Naive thymus-derived CD8-positive, alpha-beta T cell (primary cell): ENCODE data around the gene TVP23B. TPM values are rescaled to one million over a fixed set of nuclear protein-coding genes. Genes with fewer than 3 reads are reported as not detected.
"Not testable (repeated sequence)": the region's sequence is repeated elsewhere in the genome, so short reads cannot be mapped to it uniquely, and the experiment has no call there.

ENCODE experiments used
- ATAC-seq, 2 donors: fragments of 150-1000 bp; cut with Tn5 transposase in 1 of 2; sonication (Bioruptor Pico), chemical (Tn5 transposase) in 1 of 2; 1 replicate in 1 of 2; 2 replicates in 1 of 2; pipeline ENCODE4 v1.10.0; 2021; ENCODE audit warnings: mild to moderate bottlenecking in 2 of 2, moderate library complexity in 2 of 2
- POLR2A ChIA-PET: fragments of 350-600 bp; sonication (Branson Sonifier 250); formaldehyde crosslinking; loops from one replicate; lab custom pipeline; 2021; ENCODE audit warnings: antibody characterized with exemption; lab: Charles Lee
- DNase-seq, 10 donors: peaks; one replicate each; pipeline versions ENCODE4 v3.0.0 to v3.0.0-alpha.2; 2020 to 2022
- H3K27ac Mint-ChIP-seq, 10 donors: one replicate each; pipeline ENCODE4 v1.8.0; 2020 to 2022; ENCODE audit warnings: mild to moderate bottlenecking in 10 of 10, mixed read lengths in 10 of 10, moderate library complexity in 4 of 10, inconsistent platforms in 1 of 10
- H3K27me3 Mint-ChIP-seq, 5 donors: one replicate each; pipeline ENCODE4 v1.8.0; 2021 to 2022; ENCODE audit warnings: mixed read lengths in 5 of 5
- H3K36me3 Mint-ChIP-seq, 3 donors: one replicate each; pipeline ENCODE4 v1.8.0; 2020 to 2022; ENCODE audit warnings: mixed read lengths in 3 of 3, mild to moderate bottlenecking in 2 of 3, inconsistent platforms in 1 of 3
- H3K4me1 Mint-ChIP-seq, 4 donors: one replicate each; pipeline ENCODE4 v1.8.0; 2021 to 2022; ENCODE audit warnings: mixed read lengths in 4 of 4
- H3K4me3 Mint-ChIP-seq, 10 donors: one replicate each; pipeline ENCODE4 v1.8.0; 2020 to 2022; ENCODE audit warnings: mild to moderate bottlenecking in 10 of 10, mixed read lengths in 10 of 10, moderate library complexity in 6 of 10, inconsistent platforms in 1 of 10
- H3K9me3 Mint-ChIP-seq, 9 donors: one replicate each; pipeline ENCODE4 v1.8.0; 2020 to 2022; ENCODE audit warnings: mixed read lengths in 9 of 9, mild to moderate bottlenecking in 3 of 9, inconsistent platforms in 1 of 9, moderate library complexity in 1 of 9
- polyA plus RNA-seq, 3 donors: library from polyadenylated mRNA; unstranded; fragments of 300-500 nt; fragmentation: Illumina TruSeq; gene quantifications; one replicate each; pipeline ENCODE4 v1.2.3, GENCODE V29; 2021
- total RNA-seq, 8 experiments: library from RNA in 2 of 8; stranded (reverse) in 2 of 8; gene quantifications; one replicate each; pipeline ENCODE4 v1.2.3 and lab custom pipeline; 2021 to 2026

The TVP23B gene
- total and polyA plus RNA-seq, 5 experiments from 2014 or later, result 33.0 to 46.2 (median 39.5) TPM

GRCh38 chr17:18815924-18816323 lies 34.9 kb downstream of the TVP23B start:
- ATAC-seq, H3K4me1 Mint-ChIP-seq, POLR2A ChIA-PET, H3K27me3 Mint-ChIP-seq, H3K36me3 Mint-ChIP-seq, H3K4me3 Mint-ChIP-seq, H3K27ac Mint-ChIP-seq, DNase-seq, H3K9me3 Mint-ChIP-seq: not testable (repeated sequence)

GRCh38 chr17:18816489-18817371 lies 35.7 kb downstream of the TVP23B start:
- H3K9me3 Mint-ChIP-seq, H3K27me3 Mint-ChIP-seq, POLR2A ChIA-PET, H3K4me3 Mint-ChIP-seq, H3K36me3 Mint-ChIP-seq, H3K27ac Mint-ChIP-seq: not testable (repeated sequence)
- ATAC-seq (peak; percentile 80 to 89), DNase-seq (peak in 9 of 10 donors; percentile 10 to 76 (median 56))
- peaks cover 0 to 12% (median 7%) of the 10 kb centered on the region in 4 donors for H3K4me1 Mint-ChIP-seq

- H3K27me3 Mint-ChIP-seq, H3K36me3 Mint-ChIP-seq, H3K27ac Mint-ChIP-seq, H3K4me3 Mint-ChIP-seq, H3K9me3 Mint-ChIP-seq, ATAC-seq, DNase-seq: not testable (repeated sequence)
- peaks cover 0 to 14% (median 7%) of the 10 kb centered on the region in 4 donors for H3K4me1 Mint-ChIP-seq
- POLR2A ChIA-PET, result interaction anchor here (0.7 kb wide), 1 partner anchor 681 kb away, joined by 3 read pairs; no protein-coding TSS in a partner anchor
Observed at GRCh38 chr17:18821430-18821829, 40.4 kb downstream of the TVP23B start.

- H3K9me3 Mint-ChIP-seq, H3K4me3 Mint-ChIP-seq, POLR2A ChIA-PET, H3K27me3 Mint-ChIP-seq, H3K4me1 Mint-ChIP-seq, DNase-seq, H3K27ac Mint-ChIP-seq, H3K36me3 Mint-ChIP-seq, ATAC-seq: not testable (repeated sequence)
Observed at GRCh38 chr17:18827613-18828012, 46.6 kb downstream of the TVP23B start.

GRCh38 chr17:18848501-18848900 lies 67.5 kb downstream of the TVP23B start:
- H3K27me3 Mint-ChIP-seq, result peaks cover 0 to 2% (median 0%) of the 10 kb centered on the region in 5 donors
- no peaks in the 10 kb centered on the region for H3K4me1 Mint-ChIP-seq
- POLR2A ChIA-PET, result interaction anchor here (0.6 kb wide), 1 partner anchor 107 kb away, joined by 8 read pairs; no protein-coding TSS in a partner anchor
- peak overlapping the region in 2 of 10 donors; percentile 16 to 57 for H3K27ac Mint-ChIP-seq
- ATAC-seq (no peak), DNase-seq (no peak)
- H3K9me3 Mint-ChIP-seq, result no peaks in the 10 kb centered on the region
- H3K4me3 Mint-ChIP-seq, result no peak overlapping the region
- no peaks in the 10 kb centered on the region for H3K36me3 Mint-ChIP-seq

- Mint-ChIP-seq H3K27ac (peak overlapping the region in 1 of 10 donors; percentile 75), H3K4me3 (peak overlapping the region in 1 of 10 donors; percentile 14), H3K9me3 (no peaks in the 10 kb centered on the region), H3K36me3 (no peaks in the 10 kb centered on the region), H3K27me3 (no peaks in the 10 kb centered on the region), H3K4me1 (peaks cover 7 to 12% (median 9%) of the 10 kb centered on the region in 4 donors)
- POLR2A ChIA-PET, result no interaction called here
- DNase-seq, result no peak
- ATAC-seq, result no peak
Observed at GRCh38 chr17:18850679-18851078, 69.7 kb downstream of the TVP23B start.

- Mint-ChIP-seq H3K36me3 (no peaks in the 10 kb centered on the region), H3K4me1 (peaks cover 12 to 17% (median 14%) of the 10 kb centered on the region in 4 donors), H3K27me3 (no peaks in the 10 kb centered on the region), H3K9me3 (no peaks in the 10 kb centered on the region), H3K27ac (no peak overlapping the region), H3K4me3 (no peak overlapping the region)
- no peak for DNase-seq
- ATAC-seq, result no peak
- POLR2A ChIA-PET, result no interaction called here
Observed at GRCh38 chr17:18851201-18851600, 70.2 kb downstream of the TVP23B start.

- peaks cover 19 to 38% (median 36%) of the 10 kb centered on the region in 4 donors for H3K4me1 Mint-ChIP-seq
- POLR2A ChIA-PET, result no interaction called here
- H3K36me3 Mint-ChIP-seq, result no peaks in the 10 kb centered on the region
- no peaks in the 10 kb centered on the region for H3K27me3 Mint-ChIP-seq
- H3K9me3 Mint-ChIP-seq, result no peaks in the 10 kb centered on the region
- ATAC-seq (no peak), DNase-seq (no peak)
- H3K4me3 Mint-ChIP-seq, result peak overlapping the region; percentile 57 to 99 (median 91)
- H3K27ac Mint-ChIP-seq, result peak overlapping the region in 6 of 10 donors; percentile 75 to 93 (median 89)
Observed at GRCh38 chr17:18854956-18855355, 74.0 kb downstream of the TVP23B start.

- H3K27ac Mint-ChIP-seq, result peak overlapping the region; percentile 87 to 96 (median 94)
- no peaks in the 10 kb centered on the region for H3K27me3 Mint-ChIP-seq
- peak overlapping the region; percentile 85 to 99 (median 92) for H3K4me3 Mint-ChIP-seq
- peak; percentile 70 to 93 (median 84) for DNase-seq
- H3K9me3 Mint-ChIP-seq, result no peaks in the 10 kb centered on the region
- POLR2A ChIA-PET, result interaction anchor here (1.2 to 1.3 kb wide), 2 partner anchors 45 to 99 kb away, joined by 4 read pairs; no protein-coding TSS in a partner anchor
- peak; percentile 87 to 91 for ATAC-seq
- no peaks in the 10 kb centered on the region for H3K36me3 Mint-ChIP-seq
- H3K4me1 Mint-ChIP-seq, result peaks cover 26 to 49% (median 47%) of the 10 kb centered on the region in 4 donors
Observed at GRCh38 chr17:18855831-18856569, 75.0 kb downstream of the TVP23B start.

Other genes with a start within 250 kb of the TVP23B start
- not detected for gene TBC1D28, start 136.8 kb upstream of the TVP23B start, total RNA-seq
- gene TBC1D28, start 136.8 kb upstream of the TVP23B start, polyA plus RNA-seq, result not detected
- gene FOXO3B, start 98.9 kb upstream of the TVP23B start, total RNA-seq, result 1 to 10 TPM; 4.8 to 6.3 TPM
- gene FOXO3B, start 98.9 kb upstream of the TVP23B start, polyA plus RNA-seq, result 1 to 10 TPM in 2 of 3 donors, under 1 TPM in 1; 0.91 to 4.2 (median 3.3) TPM
- not detected for gene FBXW10, start 37.1 kb upstream of the TVP23B start, total RNA-seq
- gene FBXW10, start 37.1 kb upstream of the TVP23B start, polyA plus RNA-seq, result not detected
- 10 to 100 TPM; 52.2 to 53.1 TPM for gene PRPSAP2, start 76.9 kb downstream of the TVP23B start, total RNA-seq
- 10 to 100 TPM; 36.9 to 47.6 (median 46.9) TPM for gene PRPSAP2, start 76.9 kb downstream of the TVP23B start, polyA plus RNA-seq
- not detected for gene SLC5A10, start 171.0 kb downstream of the TVP23B start, total RNA-seq
- gene SLC5A10, start 171.0 kb downstream of the TVP23B start, polyA plus RNA-seq, result under 1 TPM; 0.06 to 0.25 (median 0.09) TPM
- 1 to 10 TPM; 7.2 to 8.9 TPM for gene FAM83G, start 223.6 kb downstream of the TVP23B start, total RNA-seq
- 1 to 10 TPM; 1.5 to 3.5 (median 1.9) TPM for gene FAM83G, start 223.6 kb downstream of the TVP23B start, polyA plus RNA-seq